Memory B cell (primary cell): ENCODE results near the gene ANK2.

Experiments used
- ATAC-seq: fragments of 150-1000 bp; cut with Tn5 transposase; 2 replicates; pipeline ENCODE4 v1.10.0; 2021; ENCODE audit warnings: low read depth, mild to moderate bottlenecking, moderate library complexity
- DNase-seq, 2 donors: peaks; one replicate each; pipeline ENCODE4 v3.0.0; 2022; ENCODE audit warnings: low spot score in 2 of 2
- H3K27ac Mint-ChIP-seq: one replicate; pipeline ENCODE4 v1.8.0; 2022; ENCODE audit warnings: mild to moderate bottlenecking, moderate library complexity, mixed read lengths
- H3K27me3 Mint-ChIP-seq: one replicate; pipeline ENCODE4 v1.8.0; 2022; ENCODE audit warnings: mixed read lengths
- H3K36me3 Mint-ChIP-seq: one replicate; pipeline ENCODE4 v1.8.0; 2022; ENCODE audit warnings: mild to moderate bottlenecking, mixed read lengths
- H3K4me1 Mint-ChIP-seq: one replicate; pipeline ENCODE4 v1.8.0; 2022; ENCODE audit warnings: mixed read lengths
- H3K4me3 Mint-ChIP-seq: one replicate; pipeline ENCODE4 v1.8.0; 2022; ENCODE audit warnings: mild to moderate bottlenecking, moderate library complexity, mixed read lengths
- H3K9me3 Mint-ChIP-seq: one replicate; pipeline ENCODE4 v1.8.0; 2022; ENCODE audit warnings: mixed read lengths

Gene ANK2

DNA sequence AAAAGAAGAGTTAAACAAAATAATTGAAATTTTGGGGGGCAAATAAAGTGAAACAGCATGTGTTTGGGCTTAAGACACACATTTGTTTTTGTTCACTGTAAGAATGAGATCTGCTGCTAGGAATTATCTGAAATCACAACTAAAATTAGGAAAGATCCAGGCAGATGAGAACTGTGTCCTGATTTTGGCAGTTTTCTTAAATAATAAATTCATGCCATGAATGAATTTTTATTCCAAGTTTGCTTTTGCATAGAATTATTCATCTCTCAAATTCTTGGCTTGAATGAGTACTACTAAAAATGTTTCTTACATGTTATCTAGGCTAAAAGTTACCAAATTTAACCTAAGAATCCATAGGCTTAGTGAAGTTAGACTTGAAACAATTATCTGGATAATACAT is 321.7 kb downstream of the ANK2 start:
- DNase-seq (no peak), ATAC-seq (no peak)
- Mint-ChIP-seq H3K36me3 (no peaks in the 10 kb centered on the region), H3K4me3 (no peak overlapping the region), H3K4me1 (no peaks in the 10 kb centered on the region), H3K27me3 (no peaks in the 10 kb centered on the region), H3K27ac (no peak overlapping the region), H3K9me3 (no peaks in the 10 kb centered on the region)

DNA sequence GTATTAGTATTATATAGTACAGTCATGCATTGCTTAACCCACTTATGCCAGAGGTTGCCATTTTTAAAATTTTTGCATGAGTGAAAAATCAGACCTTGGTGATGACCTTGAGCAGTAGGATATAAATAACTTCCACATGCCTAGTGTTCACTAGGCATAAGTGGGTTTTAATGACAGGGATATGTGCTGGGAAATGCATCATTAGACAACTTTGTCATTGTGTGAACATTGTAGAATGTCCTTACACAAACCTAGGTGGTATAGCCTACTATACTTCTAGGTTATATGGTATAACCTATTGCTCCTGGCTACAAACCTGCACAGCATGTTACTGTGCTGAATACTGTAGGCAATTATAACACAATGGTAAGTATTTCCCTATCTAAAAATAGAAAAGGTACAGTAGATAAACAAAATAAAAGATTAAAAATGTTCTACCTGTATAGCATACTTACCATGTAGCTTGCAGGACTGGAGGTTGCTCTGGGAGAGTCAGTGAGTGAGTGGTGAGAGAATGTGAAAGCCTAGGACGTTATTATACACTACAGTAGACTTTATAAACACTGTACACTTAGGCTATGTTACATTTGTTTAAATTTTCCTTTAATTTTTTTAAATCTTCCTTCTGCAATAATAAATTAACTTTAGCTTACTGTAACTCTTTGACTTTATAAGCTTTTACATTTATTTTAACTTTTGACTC is 326.7 kb downstream of the ANK2 start:
- H3K36me3 Mint-ChIP-seq = no peaks in the 10 kb centered on the region
- no peaks in the 10 kb centered on the region for H3K9me3 Mint-ChIP-seq
- ATAC-seq (no peak), DNase-seq (no peak)
- H3K4me1 Mint-ChIP-seq = no peaks in the 10 kb centered on the region
- no peaks in the 10 kb centered on the region for H3K27me3 Mint-ChIP-seq
- H3K27ac Mint-ChIP-seq = no peak overlapping the region
- no peak overlapping the region for H3K4me3 Mint-ChIP-seq

DNA sequence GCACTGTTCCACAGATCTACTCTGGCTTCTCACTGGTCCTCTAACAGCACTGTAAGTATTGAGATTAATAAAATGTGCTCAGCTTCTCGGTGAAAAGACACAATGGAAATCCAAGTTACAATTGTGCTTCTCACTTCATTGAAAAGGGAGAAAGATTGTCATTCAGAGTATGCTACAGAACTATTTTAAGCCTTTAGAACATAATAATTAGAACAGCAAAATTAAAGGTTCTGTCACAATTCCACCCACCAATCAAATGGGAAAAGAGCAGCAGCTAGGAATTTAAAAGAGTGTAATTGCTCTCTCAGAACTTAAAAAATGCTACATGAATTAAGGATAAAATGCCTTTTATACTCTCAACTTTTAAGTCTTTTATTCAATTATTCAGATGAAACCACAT is 329.4 kb downstream of the ANK2 start:
- Mint-ChIP-seq H3K9me3 (no peaks in the 10 kb centered on the region), H3K27ac (no peak overlapping the region), H3K4me1 (no peaks in the 10 kb centered on the region), H3K4me3 (no peak overlapping the region), H3K36me3 (no peaks in the 10 kb centered on the region), H3K27me3 (no peaks in the 10 kb centered on the region)
- DNase-seq (no peak), ATAC-seq (no peak)

GRCh38 chr4:113382704-113383103 is 333.3 kb downstream of the ANK2 start:
- no peak overlapping the region for H3K4me3 Mint-ChIP-seq
- H3K36me3 Mint-ChIP-seq = no peaks in the 10 kb centered on the region
- H3K9me3 Mint-ChIP-seq = no peaks in the 10 kb centered on the region
- no peaks in the 10 kb centered on the region for H3K4me1 Mint-ChIP-seq
- DNase-seq = no peak
- H3K27ac Mint-ChIP-seq = no peak overlapping the region
- H3K27me3 Mint-ChIP-seq = no peaks in the 10 kb centered on the region
- no peak for ATAC-seq

DNA sequence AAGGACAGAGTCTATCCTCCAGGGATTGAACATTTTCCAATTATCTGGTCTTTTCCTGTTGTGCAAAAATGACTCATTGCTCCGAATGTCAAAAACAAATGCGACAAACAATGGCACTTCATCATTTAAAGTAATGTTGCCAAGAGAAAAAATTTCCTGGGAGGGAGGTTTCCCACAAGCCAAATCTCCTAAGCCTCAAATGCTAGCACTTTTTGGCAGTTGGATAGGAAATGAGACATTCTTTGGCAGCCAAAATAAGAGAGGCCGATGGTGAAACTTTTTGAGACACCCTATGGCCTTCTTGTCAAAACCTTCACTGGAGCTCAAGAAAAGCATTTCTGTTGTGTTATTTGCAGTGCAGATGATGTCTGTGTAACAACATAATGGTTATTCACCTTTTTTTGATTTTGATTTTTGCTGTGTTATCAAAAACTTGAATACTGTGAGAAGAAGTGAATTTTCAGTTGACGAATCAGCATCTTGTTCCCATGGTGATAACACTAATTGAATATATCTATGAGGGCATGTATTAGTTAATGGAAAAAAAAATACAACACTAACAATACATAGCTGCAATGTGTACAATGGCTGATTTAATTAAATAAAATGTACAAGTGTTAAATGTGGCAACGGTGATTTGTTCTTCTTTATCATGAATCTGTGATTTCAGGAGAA is 333.8 kb downstream of the ANK2 start:
- H3K36me3 Mint-ChIP-seq = no peaks in the 10 kb centered on the region
- ATAC-seq (no peak), DNase-seq (no peak)
- H3K9me3 Mint-ChIP-seq = no peaks in the 10 kb centered on the region
- no peak overlapping the region for H3K4me3 Mint-ChIP-seq
- no peak overlapping the region for H3K27ac Mint-ChIP-seq
- no peaks in the 10 kb centered on the region for H3K4me1 Mint-ChIP-seq
- peaks cover 1% of the 10 kb centered on the region for H3K27me3 Mint-ChIP-seq

GRCh38 chr4:113384600-113384999 is 335.1 kb downstream of the ANK2 start:
- H3K9me3 Mint-ChIP-seq = peaks cover 2% of the 10 kb centered on the region
- no peak for DNase-seq
- no peak for ATAC-seq
- H3K4me3 Mint-ChIP-seq = no peak overlapping the region
- peaks cover 8% of the 10 kb centered on the region for H3K27me3 Mint-ChIP-seq
- H3K36me3 Mint-ChIP-seq = peaks cover 2% of the 10 kb centered on the region
- no peaks in the 10 kb centered on the region for H3K4me1 Mint-ChIP-seq
- no peak overlapping the region for H3K27ac Mint-ChIP-seq

DNA sequence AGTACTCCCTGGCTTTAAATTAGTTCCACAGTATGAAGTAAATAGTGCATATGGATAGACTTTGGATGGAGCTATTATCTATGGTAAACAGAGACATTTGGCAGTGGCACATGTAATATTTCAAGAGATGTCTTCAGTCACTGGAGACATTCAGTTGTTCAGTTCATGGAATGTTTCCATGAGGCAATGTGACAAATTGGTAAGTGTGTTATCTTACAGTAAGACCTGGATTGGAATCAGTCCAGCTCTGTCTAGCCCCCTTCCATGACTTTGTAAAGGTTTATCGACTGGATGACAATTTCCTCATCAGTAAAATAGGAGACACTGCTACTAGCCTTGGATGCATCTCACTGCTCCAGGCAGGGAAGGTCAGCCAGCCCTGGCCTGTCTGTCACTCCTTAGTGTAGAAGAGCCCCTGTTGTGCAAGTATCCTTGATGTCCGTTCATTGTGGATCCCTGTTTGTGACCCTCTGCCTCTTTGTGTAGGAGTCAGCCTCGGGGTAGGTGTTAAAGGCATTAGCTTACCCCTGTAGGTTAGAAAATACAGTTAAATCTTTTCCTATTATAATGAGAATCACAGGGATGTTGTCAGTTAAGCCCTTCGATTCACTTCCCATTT is 335.9 kb downstream of the ANK2 start:
- Mint-ChIP-seq H3K27ac (no peak overlapping the region), H3K4me3 (no peak overlapping the region), H3K36me3 (peaks cover 2% of the 10 kb centered on the region), H3K9me3 (peaks cover 2% of the 10 kb centered on the region), H3K4me1 (no peaks in the 10 kb centered on the region), H3K27me3 (peaks cover 8% of the 10 kb centered on the region)
- no peak for DNase-seq
- ATAC-seq = no peak

DNA sequence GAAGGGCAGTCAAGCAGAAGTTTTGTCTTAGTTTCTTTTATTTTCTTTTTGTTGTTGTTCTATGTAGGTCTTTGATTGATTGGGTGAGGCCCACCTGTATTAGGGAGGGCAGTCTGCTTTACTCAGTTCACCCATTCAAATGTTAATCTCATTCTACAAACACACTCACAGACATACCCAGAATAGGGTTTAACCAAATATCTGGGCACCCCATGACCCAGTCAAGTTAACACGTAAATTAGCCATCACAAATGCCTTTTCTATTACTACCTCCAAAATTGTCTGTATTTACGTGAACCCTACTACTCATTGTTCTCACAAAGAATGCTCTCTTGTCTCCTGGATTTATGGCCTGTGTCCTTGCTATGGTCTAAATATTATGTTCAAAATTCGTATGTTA is 339.7 kb downstream of the ANK2 start:
- no peaks in the 10 kb centered on the region for H3K4me1 Mint-ChIP-seq
- peaks cover 2% of the 10 kb centered on the region for H3K36me3 Mint-ChIP-seq
- peaks cover 9% of the 10 kb centered on the region for H3K27me3 Mint-ChIP-seq
- no peak overlapping the region for H3K4me3 Mint-ChIP-seq
- no peak overlapping the region for H3K27ac Mint-ChIP-seq
- no peak for ATAC-seq
- no peak for DNase-seq
- peaks cover 2% of the 10 kb centered on the region for H3K9me3 Mint-ChIP-seq

GRCh38 chr4:113390850-113391249 is 341.4 kb downstream of the ANK2 start:
- ATAC-seq (no peak), DNase-seq (no peak)
- H3K4me3 Mint-ChIP-seq = no peak overlapping the region
- H3K4me1 Mint-ChIP-seq = no peaks in the 10 kb centered on the region
- peaks cover 2% of the 10 kb centered on the region for H3K36me3 Mint-ChIP-seq
- H3K9me3 Mint-ChIP-seq = peaks cover 2% of the 10 kb centered on the region
- H3K27ac Mint-ChIP-seq = no peak overlapping the region
- H3K27me3 Mint-ChIP-seq = peaks cover 12% of the 10 kb centered on the region

DNA sequence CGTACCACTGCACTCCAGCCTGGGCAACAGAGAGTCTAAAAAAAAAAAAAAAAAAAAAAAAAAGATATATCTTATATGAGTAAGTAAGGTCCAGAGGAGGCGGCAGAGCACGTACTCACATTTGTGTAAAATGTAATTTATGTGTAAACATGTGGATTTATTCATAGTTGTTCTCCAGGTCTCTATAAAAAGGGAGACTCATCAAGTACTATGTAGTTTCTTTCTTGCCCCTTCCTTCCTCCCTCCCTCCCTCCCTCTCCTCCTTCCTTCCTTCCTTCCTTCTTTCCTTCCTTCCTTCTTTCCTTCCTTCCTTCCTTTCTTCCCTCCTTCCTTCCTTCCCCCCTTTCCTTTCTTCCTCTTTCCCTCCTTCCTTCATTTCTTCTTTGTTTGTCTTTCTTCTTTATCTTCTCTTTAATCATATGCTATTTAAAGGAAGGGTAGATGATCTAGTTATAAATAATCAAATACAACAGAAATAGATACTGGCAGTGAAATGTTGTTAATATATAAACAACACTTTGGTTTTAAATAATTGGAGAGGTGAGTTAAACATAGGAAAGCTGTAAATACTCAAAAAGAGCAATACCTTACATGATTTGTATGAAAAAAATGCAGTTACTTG is 344.8 kb downstream of the ANK2 start:
- ATAC-seq (no peak), DNase-seq (no peak)
- H3K36me3 Mint-ChIP-seq = peaks cover 2% of the 10 kb centered on the region
- H3K27me3 Mint-ChIP-seq = peaks cover 7% of the 10 kb centered on the region
- no peaks in the 10 kb centered on the region for H3K4me1 Mint-ChIP-seq
- H3K4me3 Mint-ChIP-seq = no peak overlapping the region
- peaks cover 2% of the 10 kb centered on the region for H3K9me3 Mint-ChIP-seq
- peak overlapping the region; percentile 6 for H3K27ac Mint-ChIP-seq

DNA sequence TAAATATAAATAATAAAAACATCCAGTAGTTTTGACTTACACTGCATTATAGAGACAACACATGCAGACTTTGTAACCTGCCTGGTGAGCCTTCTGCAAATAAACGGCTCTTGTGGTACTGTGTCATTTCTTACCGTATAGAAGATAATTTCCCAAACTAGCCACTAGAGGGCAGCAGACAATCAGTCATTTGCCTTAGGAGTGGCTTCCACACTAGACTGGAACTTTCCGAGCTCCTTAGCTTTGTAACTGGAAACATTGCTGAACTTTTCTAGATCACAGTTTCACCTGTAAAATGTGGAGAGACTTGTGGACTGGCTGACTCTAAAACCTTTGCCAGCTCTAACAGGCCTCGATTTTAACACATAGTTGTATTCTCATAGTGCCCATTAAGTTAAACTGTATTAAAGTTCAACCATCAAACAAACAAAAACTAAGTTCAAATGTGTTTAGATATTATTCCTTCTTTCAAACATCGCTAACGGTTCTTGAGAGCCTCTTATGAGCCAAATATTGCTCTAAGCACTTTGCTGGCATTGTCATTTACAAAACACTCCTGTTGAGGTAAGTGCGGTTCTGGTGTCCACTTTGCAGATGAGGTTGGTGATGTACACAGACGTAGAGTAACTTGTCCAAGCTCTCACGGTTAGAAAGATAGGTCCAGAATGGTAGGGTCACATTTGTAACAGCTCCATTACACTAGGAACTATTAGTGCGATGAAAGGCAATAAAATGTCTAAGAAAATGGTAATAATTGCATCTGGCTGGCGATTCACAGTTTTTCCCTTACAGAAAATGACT is 345.5 kb downstream of the ANK2 start:
- Mint-ChIP-seq H3K36me3 (no peaks in the 10 kb centered on the region), H3K4me3 (no peak overlapping the region), H3K27me3 (peaks cover 5% of the 10 kb centered on the region), H3K27ac (no peak overlapping the region), H3K9me3 (no peaks in the 10 kb centered on the region), H3K4me1 (no peaks in the 10 kb centered on the region)
- DNase-seq (peak; percentile 50 to 70), ATAC-seq (peak; percentile 90)

- Mint-ChIP-seq H3K36me3 (no peaks in the 10 kb centered on the region), H3K9me3 (no peaks in the 10 kb centered on the region), H3K27ac (no peak overlapping the region)
Observed at GRCh38 chr4:113397114-113397701, 347.8 kb downstream of the ANK2 start.

GRCh38 chr4:113398441-113399143 is 349.1 kb downstream of the ANK2 start:
- H3K27ac Mint-ChIP-seq = no peak overlapping the region
- no peaks in the 10 kb centered on the region for H3K36me3 Mint-ChIP-seq
- peaks cover 4% of the 10 kb centered on the region for H3K27me3 Mint-ChIP-seq
- ATAC-seq (no peak), DNase-seq (no peak)
- no peaks in the 10 kb centered on the region for H3K9me3 Mint-ChIP-seq
- H3K4me3 Mint-ChIP-seq = no peak overlapping the region
- no peaks in the 10 kb centered on the region for H3K4me1 Mint-ChIP-seq

More at GRCh38 chr4:113397114-113397701, 347.8 kb downstream of the ANK2 start:
- DNase-seq (no peak), ATAC-seq (no peak)
- Mint-ChIP-seq H3K27me3 (peaks cover 4% of the 10 kb centered on the region), H3K4me3 (no peak overlapping the region), H3K4me1 (no peaks in the 10 kb centered on the region)
